H1 (cell line): ENCODE results near the gene EXOC1. TPM values are rescaled to one million over a fixed set of nuclear protein-coding genes. Genes with fewer than 3 reads are reported as not detected.

ENCODE experiments used
- CTCF ChIA-PET: fragments of 300-600 bp; sonication (Branson Sonifier 250); formaldehyde crosslinking; loops from one replicate; lab custom pipeline; 2021; ENCODE audit not compliant: partially characterized antibody; lab: Charles Lee
- POLR2A ChIA-PET: fragments of 300-600 bp; sonication (Branson Sonifier 250); formaldehyde crosslinking; loops from one replicate; lab custom pipeline; 2021; ENCODE audit warnings: inconsistent platforms; ENCODE audit not compliant: partially characterized antibody; lab: Charles Lee
- DNase-seq, 2 experiments: peaks; one replicate each; pipeline versions ENCODE4 v3.0.0 to v3.0.0-alpha.2; 2010 to 2022; ENCODE audit warnings: low spot score in 2 of 2, low read depth in 1 of 2, mixed read lengths in 1 of 2
- FAIRE-seq: peaks from 2 replicates; lab custom pipeline; 2011; peaks lifted over from hg19 to GRCh38; lab: Jason Lieb, UNC
- H2AFZ ChIP-seq: 2 replicates; pipeline ENCODE4 v1.8.1; 2012; ENCODE audit warnings: low read length, inconsistent platforms
- H2AK5ac ChIP-seq: 2 replicates; pipeline ENCODE4 v1.6.1; 2013; ENCODE audit warnings: low read depth, low read length
- H2BK120ac ChIP-seq: replicated peaks from 2 replicates; pipeline ENCODE3; 2013; ENCODE audit warnings: low read depth, low read length, inconsistent platforms
- H2BK12ac ChIP-seq: 2 replicates; pipeline ENCODE4 v1.6.1; 2013; ENCODE audit warnings: low read depth, low read length
- H2BK15ac ChIP-seq: 2 replicates; pipeline ENCODE4 v1.6.1; 2013; ENCODE audit warnings: low read length
- H2BK20ac ChIP-seq: 2 replicates; pipeline ENCODE4 v1.6.1; 2013; ENCODE audit warnings: low read length
- H2BK5ac ChIP-seq: 2 replicates; pipeline ENCODE4 v1.6.1; 2013; ENCODE audit warnings: low read depth, low read length
- H3K14ac ChIP-seq: 2 replicates; pipeline ENCODE4 v1.6.1; 2013; ENCODE audit warnings: inconsistent platforms; ENCODE audit not compliant: insufficient read length
- H3K18ac ChIP-seq: 2 replicates; pipeline ENCODE4 v1.6.1; 2013; ENCODE audit warnings: low read length; ENCODE audit errors: extremely low read depth
- H3K23ac ChIP-seq: 2 replicates; pipeline ENCODE4 v1.6.1; 2013; ENCODE audit warnings: inconsistent platforms; ENCODE audit not compliant: insufficient read length
- H3K23me2 ChIP-seq: 2 replicates; pipeline ENCODE4 v1.6.1; 2013; ENCODE audit warnings: low read depth, low read length
- H3K27ac ChIP-seq: 2 replicates; pipeline ENCODE4 v1.6.1; 2011; ENCODE audit warnings: low read depth, low read length, inconsistent platforms
- H3K27me3 ChIP-seq, 4 experiments: replicated peaks in 1 of 4; 1 replicate in 1 of 4; 2 replicates in 3 of 4; pipeline versions ENCODE4 v1.6.1 to v1.8.1; 2011 to 2013; ENCODE audit warnings: low read length in 3 of 4, mild to moderate bottlenecking in 3 of 4, inconsistent platforms in 2 of 4, mixed read lengths in 2 of 4, moderate library complexity in 1 of 4; ENCODE audit not compliant: control insufficient read depth in 3 of 4, insufficient read depth in 3 of 4; ENCODE audit errors: extremely low read depth in 1 of 4
- H3K36me3 ChIP-seq, 4 experiments: 2 replicates each; pipeline versions ENCODE4 v1.6.1 to v1.8.1; 2011 to 2013; ENCODE audit warnings: mild to moderate bottlenecking in 4 of 4, low read length in 3 of 4, moderate library complexity in 2 of 4, control low read depth in 1 of 4, inconsistent platforms in 1 of 4; ENCODE audit not compliant: insufficient read depth in 4 of 4, control insufficient read depth in 2 of 4
- H3K4ac ChIP-seq: replicated peaks from 2 replicates; pipeline ENCODE3; 2013; ENCODE audit warnings: low read length, low read depth, mixed read lengths, inconsistent platforms; ENCODE audit not compliant: insufficient read length
- H3K4me1 ChIP-seq, 4 experiments: replicated peaks in 1 of 4; 1 replicate in 1 of 4; 2 replicates in 3 of 4; pipeline versions ENCODE4 v1.6.1 to v1.8.1; 2011 to 2013; ENCODE audit warnings: low read length in 3 of 4, inconsistent platforms in 2 of 4, mixed read lengths in 1 of 4; ENCODE audit not compliant: insufficient read depth in 4 of 4, control insufficient read depth in 3 of 4
- H3K4me2 ChIP-seq, 2 experiments: 2 replicates each; pipeline versions ENCODE4 v1.6.1 to v1.8.1; 2011 to 2013; ENCODE audit warnings: low read depth in 2 of 2, low read length in 2 of 2, control low read depth in 1 of 2, inconsistent platforms in 1 of 2, mild to moderate bottlenecking in 1 of 2; ENCODE audit not compliant: insufficient read depth in 1 of 2
- H3K4me3 ChIP-seq, 4 experiments: fragments of 200-600, 300-600 bp in 1 of 4; sonication (generic), shearing (Covaris generic), sonication (Bioruptor Twin) in 1 of 4; 2 replicates each; pipeline versions ENCODE4 v1.5.1 to v1.8.1; 2011 to 2016; ENCODE audit warnings: low read length in 4 of 4, low read depth in 3 of 4, control low read depth in 2 of 4, inconsistent platforms in 2 of 4, mild to moderate bottlenecking in 2 of 4, mixed read lengths in 1 of 4, moderate library complexity in 1 of 4; ENCODE audit not compliant: insufficient read depth in 2 of 4; ENCODE audit errors: extremely low read depth in 1 of 4
- H3K56ac ChIP-seq: replicated peaks from 2 replicates; pipeline ENCODE3; 2013; ENCODE audit warnings: low read depth, mild to moderate bottlenecking, mixed read lengths, low read length, inconsistent platforms; ENCODE audit not compliant: insufficient read length
- H3K79me1 ChIP-seq: 2 replicates; pipeline ENCODE4 v1.6.1; 2013; ENCODE audit warnings: low read depth, low read length, control low read depth
- H3K79me2 ChIP-seq, 2 experiments: 2 replicates each; pipeline versions ENCODE4 v1.6.1 to v1.8.1; 2012 to 2013; ENCODE audit warnings: low read length in 2 of 2, mild to moderate bottlenecking in 2 of 2, inconsistent platforms in 1 of 2; ENCODE audit not compliant: insufficient read depth in 2 of 2, control insufficient read depth in 1 of 2
- H3K9ac ChIP-seq, 4 experiments: replicated peaks in 1 of 4; 1 replicate in 1 of 4; 2 replicates in 3 of 4; pipeline versions ENCODE4 v1.6.1 to v1.8.1; 2011 to 2013; ENCODE audit warnings: low read depth in 3 of 4, low read length in 3 of 4, control low read depth in 2 of 4, mild to moderate bottlenecking in 2 of 4, moderate library complexity in 2 of 4, inconsistent platforms in 1 of 4; ENCODE audit errors: extremely low read depth in 1 of 4
- H3K9me3 ChIP-seq, 2 experiments: 2 replicates each; pipeline versions ENCODE4 v1.6.1 to v1.8.1; 2012 to 2013; ENCODE audit warnings: mild to moderate bottlenecking in 2 of 2, moderate library complexity in 2 of 2, control low read depth in 1 of 2, inconsistent platforms in 1 of 2, low read depth in 1 of 2, low read length in 1 of 2, mixed read lengths in 1 of 2; ENCODE audit not compliant: insufficient read depth in 2 of 2
- H4K20me1 ChIP-seq, 2 experiments: replicated peaks in 1 of 2; 2 replicates each; pipeline versions ENCODE3 to v1.8.1; 2011 to 2013; ENCODE audit warnings: inconsistent platforms in 2 of 2, low read length in 2 of 2, mild to moderate bottlenecking in 1 of 2; ENCODE audit not compliant: insufficient read depth in 2 of 2, control insufficient read depth in 1 of 2
- H4K5ac ChIP-seq: 2 replicates; pipeline ENCODE4 v1.6.1; 2013; ENCODE audit warnings: low read length, low read depth, mixed read lengths, inconsistent platforms; ENCODE audit not compliant: insufficient read length
- H4K8ac ChIP-seq: 2 replicates; pipeline ENCODE4 v1.8.0; 2013; ENCODE audit warnings: mild to moderate bottlenecking, moderate library complexity, low read length, inconsistent platforms; ENCODE audit not compliant: insufficient read depth; ENCODE audit errors: extremely low read depth
- H4K91ac ChIP-seq: replicated peaks from 2 replicates; pipeline ENCODE3; 2013; ENCODE audit warnings: low read length, mixed read lengths, inconsistent platforms; ENCODE audit not compliant: insufficient read length
- ATF2 ChIP-seq: IDR thresholded peaks from 2 replicates; pipeline ENCODE4 v1.6.1; 2012; ENCODE audit warnings: low read length, inconsistent platforms
- BRCA1 ChIP-seq: IDR thresholded peaks from 2 replicates; pipeline ENCODE4 v1.6.1; 2012; ENCODE audit warnings: low read depth, low read length, improper control_type of control experiment
- CBX8 ChIP-seq: fragments of 300-800, 300-1000 bp; sonication (generic); IDR thresholded peaks from 2 replicates; pipeline ENCODE4 v1.7.1; 2016; ENCODE audit warnings: low read depth, low read length, borderline replicate concordance
- HDAC2 ChIP-seq, 2 experiments: fragments of 300-600 bp in 1 of 2; sonication (generic) in 1 of 2; IDR thresholded peaks; 2 replicates each; pipeline ENCODE4 v1.6.1; 2011 to 2012; ENCODE audit warnings: low read depth in 2 of 2, low read length in 2 of 2, mild to moderate bottlenecking in 2 of 2, moderate library complexity in 2 of 2, borderline replicate concordance in 1 of 2, inconsistent platforms in 1 of 2
- POLR2A ChIP-seq, 2 experiments: IDR thresholded peaks; 1 replicate in 1 of 2; 2 replicates in 1 of 2; pipeline ENCODE4 v1.6.1; 2011; ENCODE audit warnings: low read depth in 2 of 2, low read length in 2 of 2, mild to moderate bottlenecking in 2 of 2; ENCODE audit errors: control extremely low read depth in 1 of 2
- SIX5 ChIP-seq: IDR thresholded peaks from 2 replicates; pipeline ENCODE4 v1.6.1; 2011; ENCODE audit warnings: mild to moderate bottlenecking, low read depth, low read length
- SP1 ChIP-seq: IDR thresholded peaks from 2 replicates; pipeline ENCODE4 v1.6.1; 2011; ENCODE audit warnings: low read depth, low read length
- SUZ12 ChIP-seq: fragments of 200-600 bp; sonication (generic); IDR thresholded peaks from 2 replicates; pipeline ENCODE4 v1.6.1; 2012; ENCODE audit warnings: mild to moderate bottlenecking, inconsistent platforms, low read length, moderate library complexity, mixed read lengths
- TAF7 ChIP-seq: optimal IDR thresholded peaks from 2 replicates; pipeline ENCODE3; 2011; ENCODE audit warnings: low read depth, mild to moderate bottlenecking, inconsistent platforms, low read length, moderate library complexity, borderline replicate concordance
- TCF12 ChIP-seq: IDR thresholded peaks from 2 replicates; pipeline ENCODE4 v1.6.1; 2011; ENCODE audit warnings: low read depth, mild to moderate bottlenecking, low read length
- TEAD4 ChIP-seq: IDR thresholded peaks from 2 replicates; pipeline ENCODE4 v1.6.1; 2012; ENCODE audit warnings: low read depth, low read length, inconsistent platforms, mixed read lengths
- WGBS, 2 experiments: shearing (Covaris generic) in 1 of 2; methylation state at CpG; one replicate each; pipeline versions ENCODE4 v1.1.6 to v1.1.7; 2013 to 2015; ENCODE audit warnings: low lambda C conversion rate in 2 of 2, mixed read lengths in 2 of 2, inconsistent platforms in 1 of 2, low coverage in 1 of 2, missing lambda C conversion rate in 1 of 2; ENCODE audit not compliant: insufficient replicate concordance in 2 of 2, insufficient coverage in 1 of 2, insufficient read length in 1 of 2; ENCODE audit errors: extremely low coverage in 1 of 2, missing lambda C conversion rate in 1 of 2; 5-methylcytosine and 5-hydroxymethylcytosine counted together
- polyA plus RNA-seq, 7 experiments: library from polyadenylated mRNA; depleted of rRNA in 3 of 7; stranded (reverse) in 5 of 7; unstranded in 2 of 7; fragments of >200 nt in 5 of 7; fragments of 200-250 nt in 2 of 7; gene quantifications; 1 replicate in 5 of 7; 2 replicates in 1 of 7; 4 replicates in 1 of 7; pipeline versions ENCODE4 v1.2.1 to v1.2.3, GENCODE V29; 2011 to 2013; ENCODE audit warnings: missing spikeins in 2 of 7, mixed read lengths in 2 of 7
- total RNA-seq: library from RNA; stranded (reverse); fragmentation: NEBNext Ultra II Directional; extraction: Animal tissue kit (Norgen Biotek cat#: 25700); gene quantifications from 2 replicates; pipeline ENCODE4 v1.2.1, GENCODE V29; 2021

Gene EXOC1
- total and polyA plus RNA-seq, 2 of the 8 experiments (the other 6 are each of a cell fraction or from before 2014, with no cell fraction given), result 5.9 to 19.6 TPM

DNA sequence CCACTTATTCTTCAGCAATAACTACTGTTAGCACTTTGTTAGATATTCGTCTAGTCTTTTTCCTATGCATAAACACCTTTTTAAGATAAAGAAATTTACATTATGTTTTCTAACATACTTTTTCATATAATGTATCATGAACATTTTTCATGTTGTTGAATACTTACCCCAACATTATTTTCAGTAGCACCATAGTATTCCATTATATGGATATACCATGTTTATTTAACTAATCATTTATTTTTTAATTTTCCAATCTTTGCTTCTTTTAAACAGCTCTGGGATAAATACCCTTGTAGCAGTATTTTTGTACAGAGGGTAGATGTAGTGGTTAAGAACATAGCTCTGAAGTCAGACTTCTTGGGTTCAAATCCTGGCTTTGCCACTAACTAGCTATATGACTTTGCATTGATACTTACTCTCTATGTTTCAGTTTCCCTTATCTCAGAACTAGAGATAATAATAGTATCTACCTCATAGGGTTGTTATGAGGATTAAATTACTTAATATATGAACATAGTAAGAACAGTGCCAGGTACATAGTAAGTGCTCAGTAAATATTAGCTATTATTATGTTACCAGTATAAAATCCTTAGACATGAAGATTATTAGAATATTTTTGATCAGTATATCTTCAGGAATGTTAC, 11.3 kb downstream of the EXOC1 start:
- Histone ChIP-seq H2BK5ac (no peak overlapping the region), H3K36me3 (peaks cover 0 to 23% (median 5%) of the 10 kb centered on the region in 4 experiments; a peak in 2 of 8 replicates), H2AK5ac (no peak overlapping the region), H2BK20ac (no peak overlapping the region), H3K4me1 (no peaks in the 10 kb centered on the region), H4K20me1 (no peaks in the 10 kb centered on the region), H3K23ac (no peak overlapping the region), H3K27ac (no peak overlapping the region), H4K8ac (no peak overlapping the region), H3K18ac (no peak overlapping the region), H2BK12ac (no peak overlapping the region), H4K5ac (no peak overlapping the region), H3K4me3 (no peak overlapping the region), H3K79me1 (no peaks in the 10 kb centered on the region), H3K79me2 (no peaks in the 10 kb centered on the region), H3K14ac (no peak overlapping the region), H2BK120ac (no peak overlapping the region), H3K9ac (no peak overlapping the region), H3K27me3 (no peaks in the 10 kb centered on the region), H3K9me3 (no peaks in the 10 kb centered on the region), H2AFZ (no peak overlapping the region), H3K4me2 (no peak overlapping the region), H3K23me2 (no peaks in the 10 kb centered on the region; the same call in 1 of the 2 replicates), H2BK15ac (no peak overlapping the region), H3K56ac (no peak overlapping the region), H4K91ac (no peak overlapping the region), H3K4ac (no peak overlapping the region)
- POLR2A ChIA-PET, result interaction anchor here (1.2 kb wide), 1 partner anchor 11 kb away, joined by 3 read pairs; the partner anchor contains the start of gene EXOC1
- DNase-seq, result no peak
- CTCF ChIA-PET, result interaction anchor here (1.9 kb wide), 1 partner anchor 28 kb away, joined by 5 read pairs; no protein-coding TSS in a partner anchor
- 89% methylated on average over 1 of the region's 1 CpG; no CpG with 5 or more reads in 1 of the 2 experiments for WGBS, 2 experiments
- FAIRE-seq, result no peak
- TF ChIP-seq HDAC2 (IDR thresholded peaks at IDR 0.05; ENCODE audit: borderline replicate concordance in 1 of 2, low read depth in 2 of 2, low read length in 2 of 2) (no peak), BRCA1 (no peak), TCF12 (no peak), CBX8 (no peak), POLR2A (IDR thresholded peaks at IDR 0.05; ENCODE audit: control extremely low read depth in 1 of 2, low read depth in 2 of 2, low read length in 2 of 2) (no peak), SIX5 (no peak), ATF2 (no peak), TEAD4 (no peak), SUZ12 (no peak), TAF7 (no peak), SP1 (no peak)
